Left forelimb (tissue), 1 donor: ENCODE measurements around the gene LEKR1.
"Not testable (repeated sequence)": the region's sequence is repeated elsewhere in the genome, so short reads cannot be mapped to it uniquely, and the experiment has no call there.

Experiments
- DNase-seq: peaks from one replicate; pipeline ENCODE4 v3.0.0-alpha.2; 2018; ENCODE audit warnings: low spot score

Gene LEKR1

GRCh38 chr3:156808025-156808424 lies 18.1 kb upstream of the LEKR1 start:
- no peak for DNase-seq

DNA sequence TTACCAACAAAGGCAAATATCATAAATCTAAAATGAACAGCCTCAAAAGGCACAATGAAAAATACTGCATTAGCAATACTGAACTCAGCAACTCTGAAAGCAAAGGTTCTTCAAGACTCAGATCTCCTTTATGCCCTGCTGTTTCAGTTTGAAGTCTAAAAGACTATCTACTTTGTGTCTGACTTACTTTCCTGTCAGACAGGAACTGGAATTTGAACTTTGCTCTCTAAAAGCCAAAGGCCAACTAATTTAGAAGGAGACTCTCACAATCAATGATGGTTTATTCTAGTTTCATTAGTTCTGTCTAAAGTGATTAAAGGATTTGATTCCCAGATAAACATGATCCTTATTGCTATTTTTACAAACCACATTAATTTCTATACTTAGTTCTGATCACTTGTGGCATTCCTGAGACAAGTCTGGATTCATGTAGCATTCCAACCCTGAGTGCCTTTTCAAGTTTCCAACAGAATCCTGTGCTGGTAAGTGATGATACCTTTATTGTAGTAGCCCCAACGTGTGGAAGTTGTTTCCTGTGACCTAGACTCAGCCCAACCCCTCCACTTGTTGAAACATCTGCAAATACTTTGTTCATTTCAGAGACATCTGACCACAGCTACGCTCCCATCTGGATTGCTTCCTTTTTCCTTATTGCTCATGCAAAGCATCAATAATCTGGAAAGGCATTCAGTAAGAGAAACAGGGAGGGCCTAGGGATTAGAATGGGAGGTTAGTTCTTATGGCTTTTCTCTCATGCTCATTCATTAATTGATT lies 14.9 kb upstream of the LEKR1 start:
- no peak for DNase-seq

DNA sequence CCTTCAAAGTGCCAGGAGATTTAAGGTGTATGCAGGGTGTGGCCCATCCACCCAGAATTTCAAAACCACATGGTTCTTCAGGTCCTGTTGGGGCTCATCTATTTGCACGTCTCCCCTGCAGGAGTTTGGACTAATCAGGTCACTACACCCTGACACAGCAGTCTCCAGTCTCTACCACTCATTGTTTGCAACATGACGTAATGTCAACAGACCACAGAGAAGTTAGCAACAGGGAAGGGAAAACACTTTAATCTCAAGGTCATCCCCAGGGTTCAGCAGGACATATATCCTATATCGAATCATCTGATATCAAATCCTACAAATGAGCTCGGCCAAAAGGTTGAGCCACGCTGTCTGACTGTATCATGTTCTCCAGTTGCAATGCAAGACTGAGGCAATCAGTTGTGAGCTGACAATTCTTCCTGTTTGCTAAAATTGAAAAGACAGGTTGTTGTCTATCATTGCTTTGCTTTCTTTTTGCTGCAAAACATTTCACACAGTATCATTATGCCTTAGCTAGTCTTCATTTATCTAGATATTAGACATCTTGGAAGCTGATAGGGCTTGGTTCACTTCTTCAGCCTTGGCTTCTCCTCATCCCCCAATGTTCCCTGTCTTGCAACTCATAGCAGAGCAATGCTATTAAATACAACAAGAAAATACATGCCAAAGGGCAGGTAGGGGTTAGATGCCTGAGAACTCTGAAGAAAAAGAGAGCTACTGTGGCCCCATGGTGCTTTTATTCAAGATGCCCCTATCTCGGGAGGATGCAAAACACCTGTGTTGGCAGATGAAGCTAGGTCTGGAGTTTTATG lies 13.4 kb upstream of the LEKR1 start:
- DNase-seq: no peak

DNA sequence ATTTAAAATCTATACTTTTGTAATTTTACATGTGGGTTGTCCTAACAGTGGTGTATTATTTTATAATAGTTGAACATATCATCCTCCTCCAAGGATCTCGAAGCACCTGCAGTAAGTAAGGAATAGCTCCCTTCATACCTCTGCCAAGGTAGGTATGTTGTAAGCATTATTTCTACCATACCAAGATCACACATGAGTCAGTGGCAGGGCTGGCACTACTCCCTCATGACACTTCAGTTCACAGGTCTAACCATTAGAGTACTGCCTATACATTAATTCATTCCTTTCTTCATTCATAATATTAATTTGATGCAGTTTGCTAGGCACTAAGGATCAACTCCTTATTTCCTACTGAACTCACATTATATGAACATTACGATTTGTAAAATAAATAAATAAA lies 11.9 kb upstream of the LEKR1 start:
- no peak for DNase-seq

GRCh38 chr3:156816091-156816793 lies 9.9 kb upstream of the LEKR1 start:
- peak; percentile 69 for DNase-seq

GRCh38 chr3:156816794-156817645 lies 9.1 kb upstream of the LEKR1 start:
- DNase-seq: peak; percentile 85

DNA sequence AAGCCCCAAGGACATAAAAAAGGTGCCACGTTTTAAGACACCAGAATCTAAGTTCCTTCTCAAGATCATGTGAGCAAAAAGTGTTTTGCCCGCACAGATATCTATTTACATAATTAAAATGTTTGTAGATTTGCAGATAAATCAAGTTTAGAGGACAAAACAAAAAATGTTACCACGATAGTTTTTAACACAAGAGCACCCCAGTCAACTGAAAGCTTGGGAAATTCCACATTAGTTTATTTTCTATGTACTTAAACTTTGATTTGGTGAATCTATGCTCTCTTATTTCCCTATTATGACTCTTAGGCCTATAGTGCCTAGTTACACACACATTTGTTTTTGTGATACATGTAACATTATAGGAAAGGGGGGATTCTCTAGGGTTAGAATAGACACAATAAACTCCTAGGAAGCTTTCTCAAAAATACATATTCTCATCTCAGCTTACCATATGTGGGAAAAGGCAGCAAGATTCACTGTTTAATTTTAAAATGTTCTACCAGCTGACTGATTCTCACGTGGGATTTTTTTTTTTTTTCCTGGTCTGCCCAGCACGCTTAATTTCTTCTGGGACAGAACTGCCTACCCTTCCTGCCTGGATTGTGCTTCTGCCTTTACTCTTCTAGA lies 8.4 kb upstream of the LEKR1 start:
- no peak for DNase-seq

DNA sequence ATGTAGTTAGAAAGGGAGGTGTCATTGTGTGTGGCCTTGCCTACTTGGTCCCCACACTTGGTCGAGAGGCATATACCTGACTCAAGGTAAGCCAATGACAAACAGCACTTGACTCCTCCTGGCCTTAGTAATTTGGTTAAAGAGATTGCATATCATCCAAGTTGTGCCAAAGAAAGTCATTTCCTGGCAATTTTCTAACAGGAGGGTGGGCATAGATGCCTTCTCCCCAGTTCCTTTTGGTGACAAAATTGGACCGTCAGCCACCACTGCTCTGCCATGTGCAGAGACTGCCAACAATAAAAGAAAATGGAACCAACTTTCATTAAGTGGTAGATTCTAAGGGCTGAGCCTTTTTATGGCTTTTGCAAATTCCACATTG lies 7.9 kb upstream of the LEKR1 start:
- DNase-seq: no peak

DNA sequence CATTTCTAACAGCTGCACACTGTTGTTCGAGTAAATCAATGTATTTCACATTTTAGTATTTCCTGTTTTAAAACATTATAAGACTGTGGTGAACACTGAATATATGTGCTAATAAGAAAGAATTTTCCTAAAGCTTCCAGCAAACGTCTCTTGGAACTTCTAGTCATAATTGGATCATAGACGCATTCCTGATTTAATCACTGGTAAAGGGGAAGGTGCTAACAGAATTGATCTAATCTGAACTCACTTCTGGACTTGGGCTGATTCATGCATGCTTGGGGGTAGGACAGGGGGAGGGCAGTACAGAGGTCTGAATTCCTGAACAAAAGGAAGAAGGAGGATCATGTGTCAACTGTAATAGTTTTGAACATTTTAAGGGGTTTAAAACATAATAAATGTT lies 7.3 kb upstream of the LEKR1 start:
- DNase-seq: no peak

DNA sequence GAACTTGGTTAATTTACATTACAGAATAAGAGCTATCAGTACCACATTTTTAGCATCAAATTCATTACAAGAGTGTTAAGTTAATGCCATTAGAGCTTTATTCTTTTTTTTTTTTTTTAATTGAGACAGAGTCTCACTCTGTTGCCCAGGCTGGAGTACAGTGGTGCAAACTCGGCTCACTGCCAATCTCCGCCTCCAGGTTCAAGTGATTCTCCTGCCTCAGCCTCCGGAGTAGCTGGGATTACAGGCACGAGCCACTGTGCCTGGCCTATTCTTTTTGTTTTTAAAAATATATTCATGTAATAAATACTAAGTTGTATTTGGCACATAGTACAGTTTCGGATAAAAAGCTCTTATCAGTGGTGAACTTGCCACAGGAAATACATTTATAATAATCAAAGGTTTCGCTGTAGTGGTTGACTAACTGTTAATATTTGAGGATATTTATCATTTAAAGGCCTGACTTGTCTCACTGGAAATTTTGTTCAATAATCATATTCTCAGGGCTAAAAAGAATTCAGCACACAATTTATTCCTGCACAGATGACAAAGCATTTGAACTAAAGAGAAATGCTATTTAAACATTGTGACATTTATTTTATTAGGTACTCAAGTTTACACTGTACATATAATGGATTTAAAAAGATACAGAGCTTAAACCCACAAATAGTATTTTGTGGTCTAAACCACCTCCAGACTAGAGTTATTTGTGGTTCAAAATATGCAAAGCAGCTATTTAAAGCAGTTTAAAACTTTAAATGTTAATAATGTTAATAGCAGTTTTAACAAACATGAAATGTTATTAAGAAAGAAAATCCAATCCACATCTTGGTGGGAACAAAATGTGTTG lies 6.1 kb upstream of the LEKR1 start:
- DNase-seq: no peak

DNA sequence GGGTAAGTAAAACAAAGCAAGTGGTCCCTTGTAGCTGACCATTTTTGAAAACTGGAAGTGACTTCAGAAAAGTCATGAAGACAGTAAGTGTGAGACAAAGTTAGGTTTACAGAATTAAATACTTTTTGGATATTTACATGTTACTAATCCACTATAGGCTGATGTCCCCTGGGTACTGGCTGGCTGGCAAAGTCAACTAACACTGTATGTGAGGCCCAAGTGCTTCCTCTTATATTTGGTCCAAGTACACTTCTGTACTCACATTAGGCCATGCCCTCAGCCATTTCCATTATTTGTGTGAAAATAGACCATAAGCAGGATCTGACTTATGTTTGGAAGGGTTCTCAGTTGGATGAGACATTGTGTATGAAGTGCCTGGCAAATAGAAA lies 5.5 kb upstream of the LEKR1 start:
- no peak for DNase-seq

GRCh38 chr3:156822626-156823260 lies 3.4 kb upstream of the LEKR1 start:
- DNase-seq: not testable (repeated sequence)

DNA sequence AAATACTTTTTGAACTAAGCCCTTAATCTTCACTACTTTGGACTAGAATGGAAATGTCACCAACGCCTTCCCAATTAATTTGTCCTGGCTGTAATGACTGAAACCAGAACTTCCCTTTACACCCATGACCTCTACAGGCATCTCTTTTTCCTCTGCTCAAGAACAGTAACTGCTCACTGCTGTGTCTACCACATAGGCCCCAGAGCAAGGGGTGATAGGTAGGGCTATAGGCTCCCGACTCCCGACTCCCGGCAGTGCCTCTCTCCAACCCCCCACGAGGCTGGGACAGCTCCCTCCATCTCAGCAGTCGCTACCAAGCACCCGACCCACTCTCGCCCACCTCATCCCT lies 384 bp upstream of the LEKR1 start:
- DNase-seq: no peak

GRCh38 chr3:156826896-156827882 lies 1.0 kb downstream of the LEKR1 start:
- DNase-seq: no peak

- no peak for DNase-seq
Observed at GRCh38 chr3:156831006-156831405, 4.9 kb downstream of the LEKR1 start.

DNA sequence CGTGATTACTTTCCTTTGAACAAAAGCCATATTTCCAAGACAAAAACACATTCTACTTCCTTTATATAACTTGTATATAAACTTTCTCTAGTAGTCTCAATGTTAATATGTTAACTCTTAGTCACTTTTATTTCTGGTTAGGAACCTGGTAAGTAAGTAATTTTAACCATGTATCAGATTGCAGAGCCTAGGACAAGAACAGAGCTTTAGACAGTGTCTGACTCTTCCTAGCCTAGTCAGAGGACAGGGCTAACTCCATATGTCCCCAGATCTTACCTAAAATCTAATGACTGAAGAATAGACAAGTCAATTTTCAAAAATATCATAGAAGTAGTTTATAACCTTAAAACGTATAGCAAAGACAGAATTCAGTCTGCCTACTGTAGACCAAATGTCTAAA lies 8.3 kb downstream of the LEKR1 start:
- no peak for DNase-seq

GRCh38 chr3:156834962-156835535 lies 8.9 kb downstream of the LEKR1 start:
- DNase-seq: no peak

- no peak for DNase-seq
Observed at GRCh38 chr3:156836701-156837100, 10.5 kb downstream of the LEKR1 start.

DNA sequence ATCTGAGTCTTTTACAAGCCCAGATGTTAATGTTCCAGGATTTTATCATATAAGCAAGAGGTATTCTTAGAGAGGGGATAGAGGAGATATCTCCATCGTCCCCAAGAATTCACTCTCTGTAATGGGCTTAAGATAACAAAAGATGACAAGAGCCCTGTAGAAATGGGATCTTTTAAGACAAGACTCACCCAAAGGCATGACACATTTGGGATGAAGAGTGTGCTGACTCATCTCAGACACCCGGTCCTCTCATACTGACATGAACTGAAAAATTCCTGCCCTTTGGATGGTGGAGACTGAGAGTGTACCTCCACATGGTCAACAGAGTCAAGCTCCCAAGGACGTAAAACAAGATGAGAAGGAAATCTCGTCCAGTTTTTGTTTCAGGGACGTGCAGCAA lies 11.0 kb downstream of the LEKR1 start:
- DNase-seq: no peak
